GM12875 (cell line): Measurements from ENCODE around the gene OR5T3.

ENCODE experiments used
- H3K4me3 ChIP-seq: one replicate; pipeline ENCODE4 v1.5.1; 2011; ENCODE audit warnings: low read depth, low read length, control low read depth
- TF ChIP-seq, protein P1 (sequence below): IDR thresholded peaks from 2 replicates; pipeline ENCODE4 v1.5.1; 2011; ENCODE audit warnings: low read depth, mild to moderate bottlenecking, control low read depth, inconsistent platforms, low read length, moderate library complexity, borderline replicate concordance; ENCODE audit not compliant: insufficient read depth

The OR5T3 gene

DNA sequence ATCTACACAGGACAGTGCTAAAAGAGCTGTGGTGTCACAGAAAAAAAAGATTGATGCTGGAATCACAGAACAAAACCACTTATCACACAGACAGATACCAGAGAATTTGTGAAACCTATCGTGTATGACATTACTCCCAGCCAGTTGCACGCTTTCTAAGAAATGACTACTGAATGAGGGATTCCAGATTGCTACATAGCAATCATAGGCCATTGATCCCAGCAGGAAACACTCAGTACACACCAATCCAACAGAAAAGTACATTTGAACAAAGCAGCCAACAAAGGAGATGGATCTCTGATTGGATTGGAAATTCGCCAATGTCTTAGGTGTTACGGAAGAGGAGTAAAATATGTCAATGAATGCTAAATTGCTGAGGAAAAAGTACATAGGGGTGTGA is 44.8 kb downstream of the OR5T3 start:
- TF ChIP-seq, protein P1, sequence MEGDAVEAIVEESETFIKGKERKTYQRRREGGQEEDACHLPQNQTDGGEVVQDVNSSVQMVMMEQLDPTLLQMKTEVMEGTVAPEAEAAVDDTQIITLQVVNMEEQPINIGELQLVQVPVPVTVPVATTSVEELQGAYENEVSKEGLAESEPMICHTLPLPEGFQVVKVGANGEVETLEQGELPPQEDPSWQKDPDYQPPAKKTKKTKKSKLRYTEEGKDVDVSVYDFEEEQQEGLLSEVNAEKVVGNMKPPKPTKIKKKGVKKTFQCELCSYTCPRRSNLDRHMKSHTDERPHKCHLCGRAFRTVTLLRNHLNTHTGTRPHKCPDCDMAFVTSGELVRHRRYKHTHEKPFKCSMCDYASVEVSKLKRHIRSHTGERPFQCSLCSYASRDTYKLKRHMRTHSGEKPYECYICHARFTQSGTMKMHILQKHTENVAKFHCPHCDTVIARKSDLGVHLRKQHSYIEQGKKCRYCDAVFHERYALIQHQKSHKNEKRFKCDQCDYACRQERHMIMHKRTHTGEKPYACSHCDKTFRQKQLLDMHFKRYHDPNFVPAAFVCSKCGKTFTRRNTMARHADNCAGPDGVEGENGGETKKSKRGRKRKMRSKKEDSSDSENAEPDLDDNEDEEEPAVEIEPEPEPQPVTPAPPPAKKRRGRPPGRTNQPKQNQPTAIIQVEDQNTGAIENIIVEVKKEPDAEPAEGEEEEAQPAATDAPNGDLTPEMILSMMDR = no peak
- H3K4me3 ChIP-seq = no peak overlapping the region
